GM19328 (cell line): ENCODE measurements around the gene ATP6V0C.

Experiments
- ATAC-seq: cut with Tn5 transposase; IDR thresholded peaks from one replicate; pipeline ENCODE4 v1.9.1; 2021; ENCODE audit warnings: mild to moderate bottlenecking, moderate library complexity; ENCODE audit not compliant: unreplicated experiment

ATP6V0C gene

GRCh38 chr16:2508722-2509400 lies 4.9 kb upstream of the ATP6V0C start:
- no peak for ATAC-seq

GRCh38 chr16:2511128-2511800 lies 2.5 kb upstream of the ATP6V0C start:
- ATAC-seq: no peak

GRCh38 chr16:2511996-2512734 lies 1.6 kb upstream of the ATP6V0C start:
- ATAC-seq: no peak

- ATAC-seq: no peak
These were observed 882 bp upstream of the ATP6V0C start for GRCh38 chr16:2512735-2513404.

GRCh38 chr16:2514333-2515179 lies 804 bp downstream of the ATP6V0C start:
- ATAC-seq: peak; percentile 15

GRCh38 chr16:2515180-2515851 lies 1.6 kb downstream of the ATP6V0C start:
- no peak for ATAC-seq

GRCh38 chr16:2516391-2517240 lies 2.9 kb downstream of the ATP6V0C start:
- ATAC-seq: no peak

- ATAC-seq: no peak
These were observed 4.3 kb downstream of the ATP6V0C start for GRCh38 chr16:2517954-2518605.

GRCh38 chr16:2518823-2519710 lies 5.3 kb downstream of the ATP6V0C start:
- no peak for ATAC-seq

- ATAC-seq: no peak
These were observed 5.9 kb downstream of the ATP6V0C start for GRCh38 chr16:2519711-2520080.

- peak; percentile 48 for ATAC-seq
These were observed 6.5 kb downstream of the ATP6V0C start, which contains the start of gene AMDHD2 for GRCh38 chr16:2520097-2520783. AMDHD2 (plus strand) TSS chr16:2520371; CDS start chr16:2520459, 88 bp downstream.

- ATAC-seq: peak; percentile 18
These were observed 7.2 kb downstream of the ATP6V0C start for GRCh38 chr16:2520784-2521531.

- no peak for ATAC-seq
These were observed 10.1 kb downstream of the ATP6V0C start for GRCh38 chr16:2523801-2524231.

- no peak for ATAC-seq
These were observed 10.7 kb downstream of the ATP6V0C start for GRCh38 chr16:2524339-2524938.

- no peak for ATAC-seq
These were observed 12.4 kb downstream of the ATP6V0C start for GRCh38 chr16:2526135-2526534.
